Muscle of leg (tissue), 11 donors: ENCODE measurements around the gene SH3RF3. TPM values are rescaled to one million over a fixed set of nuclear protein-coding genes. Genes with fewer than 3 reads are reported as not detected.
A peak's percentile ranks its signal among the peaks of the same experiment; 100 is the strongest.

Experiments
- DNase-seq: peaks from one replicate; pipeline ENCODE4 v3.0.0; 2013
- H3K27ac ChIP-seq: one replicate; pipeline ENCODE4 v1.5.1; 2013; ENCODE audit warnings: mild to moderate bottlenecking, low read length, control low read depth
- H3K27me3 ChIP-seq: one replicate; pipeline ENCODE4 v1.6.1; 2013; ENCODE audit warnings: low read length; ENCODE audit not compliant: control insufficient read depth, insufficient read depth
- H3K36me3 ChIP-seq: one replicate; pipeline ENCODE4 v1.6.1; 2013; ENCODE audit warnings: low read length; ENCODE audit not compliant: control insufficient read depth, insufficient read depth
- H3K4me1 ChIP-seq: one replicate; pipeline ENCODE4 v1.6.1; 2013; ENCODE audit warnings: low read length; ENCODE audit not compliant: control insufficient read depth, insufficient read depth
- H3K4me3 ChIP-seq: one replicate; pipeline ENCODE4 v1.5.1; 2013; ENCODE audit warnings: low read length, control low read depth
- H3K9me3 ChIP-seq: replicated peaks from 2 replicates; pipeline ENCODE4 v1.6.1; 2013; ENCODE audit warnings: low read depth, low read length; ENCODE audit not compliant: control insufficient read depth
- WGBS: methylation state at CpG from one replicate; pipeline ENCODE4 v1.1.5; 2013; ENCODE audit warnings: missing lambda C conversion rate; ENCODE audit not compliant: insufficient coverage; 5-methylcytosine and 5-hydroxymethylcytosine counted together
- polyA plus RNA-seq, 8 donors: library from polyadenylated mRNA; unstranded; fragments of 120-200 nt; gene quantifications; one replicate each; pipeline versions ENCODE4 v1.2.1 to v1.2.3, GENCODE V29; 2013; ENCODE audit warnings: inconsistent platforms in 1 of 8, low replicate concordance in 1 of 8; ENCODE audit not compliant: insufficient read length in 8 of 8, insufficient read depth in 1 of 8
- total RNA-seq: library from RNA; stranded (reverse); fragments of 120-200 nt; gene quantifications from one replicate; pipeline ENCODE4 v1.2.4, GENCODE V29; 2013

The SH3RF3 gene
- total and polyA plus RNA-seq, 9 donors = 2.7 to 6.8 (median 4.7) TPM

GRCh38 chr2:109435066-109435690 lies 306.2 kb downstream of the SH3RF3 start:
- Histone ChIP-seq H3K27me3 (no peaks in the 10 kb centered on the region), H3K9me3 (no peaks in the 10 kb centered on the region), H3K4me1 (peaks cover 42% of the 10 kb centered on the region), H3K4me3 (no peak overlapping the region), H3K27ac (peak overlapping the region; percentile 3), H3K36me3 (no peaks in the 10 kb centered on the region)
- 91% methylated on average over 7 of the region's 11 CpGs for WGBS
- no peak for DNase-seq

GRCh38 chr2:109435901-109436598 lies 307.0 kb downstream of the SH3RF3 start:
- peak; percentile 83 for DNase-seq
- Histone ChIP-seq H3K27ac (peak overlapping the region; percentile 70), H3K4me1 (peaks cover 42% of the 10 kb centered on the region), H3K27me3 (no peaks in the 10 kb centered on the region), H3K36me3 (no peaks in the 10 kb centered on the region), H3K4me3 (no peak overlapping the region), H3K9me3 (no peaks in the 10 kb centered on the region)
- WGBS = 48% methylated on average over 9 of the region's 13 CpGs

GRCh38 chr2:109436610-109437225 lies 307.7 kb downstream of the SH3RF3 start:
- Histone ChIP-seq H3K4me3 (no peak overlapping the region), H3K27ac (peak overlapping the region; percentile 70), H3K36me3 (no peaks in the 10 kb centered on the region), H3K9me3 (peaks cover 4% of the 10 kb centered on the region), H3K4me1 (peaks cover 42% of the 10 kb centered on the region), H3K27me3 (no peaks in the 10 kb centered on the region)
- DNase-seq = no peak
- 81% methylated on average over 11 of the region's 15 CpGs for WGBS

GRCh38 chr2:109437325-109438090 lies 308.5 kb downstream of the SH3RF3 start:
- peak overlapping the region; percentile 70 for H3K27ac ChIP-seq
- no peak for DNase-seq
- H3K36me3 ChIP-seq = no peaks in the 10 kb centered on the region
- H3K4me1 ChIP-seq = peaks cover 42% of the 10 kb centered on the region
- no peak overlapping the region for H3K4me3 ChIP-seq
- WGBS = 73% methylated on average over 13 of the region's 15 CpGs
- H3K9me3 ChIP-seq = peaks cover 4% of the 10 kb centered on the region
- H3K27me3 ChIP-seq = no peaks in the 10 kb centered on the region

- 100% methylated on average over 1 of the region's 1 CpG for WGBS
- Histone ChIP-seq H3K27me3 (no peaks in the 10 kb centered on the region), H3K36me3 (no peaks in the 10 kb centered on the region), H3K4me1 (peaks cover 42% of the 10 kb centered on the region), H3K9me3 (peaks cover 6% of the 10 kb centered on the region), H3K27ac (no peak overlapping the region), H3K4me3 (no peak overlapping the region)
- DNase-seq = no peak
Observed at GRCh38 chr2:109438146-109438545, 309.1 kb downstream of the SH3RF3 start.

GRCh38 chr2:109438773-109439389 lies 309.9 kb downstream of the SH3RF3 start:
- Histone ChIP-seq H3K36me3 (no peaks in the 10 kb centered on the region), H3K9me3 (peaks cover 8% of the 10 kb centered on the region), H3K27ac (no peak overlapping the region), H3K4me1 (peaks cover 42% of the 10 kb centered on the region), H3K27me3 (no peaks in the 10 kb centered on the region), H3K4me3 (no peak overlapping the region)
- peak; percentile 56 for DNase-seq
- 41% methylated on average over 8 of the region's 8 CpGs for whole genome bisulfite sequencing

GRCh38 chr2:109439390-109439786 lies 310.4 kb downstream of the SH3RF3 start:
- WGBS = 73% methylated on average over 2 of the region's 4 CpGs

GRCh38 chr2:109439986-109440385 lies 311.0 kb downstream of the SH3RF3 start:
- H3K9me3 ChIP-seq = peaks cover 15% of the 10 kb centered on the region
- no peaks in the 10 kb centered on the region for H3K36me3 ChIP-seq
- H3K4me1 ChIP-seq = peaks cover 41% of the 10 kb centered on the region
- WGBS = 94% methylated on average over 7 of the region's 7 CpGs
- DNase-seq = no peak
- H3K27me3 ChIP-seq = peaks cover 2% of the 10 kb centered on the region
- H3K4me3 ChIP-seq = no peak overlapping the region
- no peak overlapping the region for H3K27ac ChIP-seq

More at GRCh38 chr2:109439390-109439786, 310.4 kb downstream of the SH3RF3 start:
- no peak overlapping the region for H3K27ac ChIP-seq
- no peak for DNase-seq
- no peak overlapping the region for H3K4me3 ChIP-seq
- peaks cover 11% of the 10 kb centered on the region for H3K9me3 ChIP-seq
- peaks cover 42% of the 10 kb centered on the region for H3K4me1 ChIP-seq
- peaks cover under 1% of the 10 kb centered on the region for H3K27me3 ChIP-seq
- no peaks in the 10 kb centered on the region for H3K36me3 ChIP-seq

GRCh38 chr2:109440499-109441156 lies 311.6 kb downstream of the SH3RF3 start:
- H3K27me3 ChIP-seq = peaks cover 2% of the 10 kb centered on the region
- no peaks in the 10 kb centered on the region for H3K36me3 ChIP-seq
- H3K9me3 ChIP-seq = peaks cover 17% of the 10 kb centered on the region
- DNase-seq = no peak
- no peak overlapping the region for H3K27ac ChIP-seq
- no peak overlapping the region for H3K4me3 ChIP-seq
- WGBS = 89% methylated on average over 3 of the region's 4 CpGs
- peaks cover 35% of the 10 kb centered on the region for H3K4me1 ChIP-seq
